ENCODE measurements around the gene PARK7.

- no peak for TF ChIP-seq POLR2AphosphoS5 (IDR thresholded peaks at IDR 0.05)
- no peak for TF ChIP-seq EP300 (IDR thresholded peaks at IDR 0.05)
- TF ChIP-seq CTCF (IDR thresholded peaks at IDR 0.05), result no peak
Observed at GRCh38 chr1:7992885-7993284, 31.4 kb downstream of the PARK7 start.

Data from sigmoid colon (tissue), 4 donors.